Measurements from ENCODE around the gene SYT9.
"Not testable (repeated sequence)": the region's sequence is repeated elsewhere in the genome, so short reads cannot be mapped to it uniquely, and the experiment has no call there.

SYT9 gene

GRCh38 chr11:7512525-7513233 is 261.0 kb downstream of the SYT9 start:
- peak overlapping the region; percentile 90 for H3K4me3 ChIP-seq (ENCODE audit: low read length)
- peak overlapping the region; percentile 88 for H3K9ac ChIP-seq (ENCODE audit: low read length)
- no peaks in the 10 kb centered on the region for H3K36me3 ChIP-seq (ENCODE audit: control insufficient read depth, insufficient read depth, low read length, severe bottlenecking)
- no peak for DNase-seq (ENCODE audit: low read depth)
- peaks cover 30% of the 10 kb centered on the region for H3K4me1 ChIP-seq (ENCODE audit: control insufficient read depth, insufficient read depth, low read length)
- no peaks in the 10 kb centered on the region for H3K9me3 ChIP-seq (ENCODE audit: control insufficient read depth, low read length)
- H3K27me3 ChIP-seq (replicated peaks; ENCODE audit: control insufficient read depth, insufficient read depth, low read length) = no peaks in the 10 kb centered on the region

DNA sequence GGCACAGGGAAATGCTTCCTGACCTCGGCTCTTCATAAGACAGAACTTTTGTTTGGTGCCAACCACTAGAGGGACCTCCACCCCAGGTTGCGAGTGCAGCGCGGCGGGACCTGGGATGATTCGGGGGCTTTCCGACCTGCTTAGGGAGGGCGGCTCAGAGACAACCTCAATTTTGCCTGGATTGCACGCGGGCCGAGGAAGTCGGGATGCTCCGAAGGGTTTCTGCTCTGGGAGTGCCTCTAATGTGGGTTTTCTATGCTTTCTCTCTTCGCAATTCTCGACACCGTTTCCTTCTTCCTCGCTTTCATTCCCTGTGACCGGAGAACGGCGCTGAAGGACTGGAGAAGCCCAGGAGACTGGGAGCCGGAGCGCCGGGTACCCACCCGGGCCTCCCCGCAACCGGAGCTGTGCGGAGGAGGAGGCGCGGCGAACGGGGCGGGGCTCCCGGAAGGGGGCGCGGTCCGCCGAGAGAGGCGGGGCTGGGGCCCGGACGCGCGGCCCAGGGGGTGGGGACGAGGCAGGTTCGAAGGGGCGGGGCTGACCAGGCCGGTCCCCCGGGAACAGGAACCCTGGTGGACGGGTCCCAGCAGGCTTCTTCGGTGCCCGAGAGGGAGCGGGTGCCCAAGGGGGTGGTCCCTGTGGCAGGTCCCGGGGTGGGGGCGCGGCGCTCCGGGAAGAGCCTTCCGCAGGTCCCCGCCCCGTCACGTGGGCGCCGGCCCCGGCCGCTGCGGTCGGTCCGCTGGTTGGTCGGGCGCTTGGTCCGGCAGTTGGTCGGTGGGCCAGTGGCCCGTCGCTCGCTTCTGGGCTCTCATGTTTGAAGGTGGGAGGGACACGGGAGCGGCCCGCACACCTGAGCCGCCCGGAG is 261.8 kb downstream of the SYT9 start, which contains the start of gene PPFIBP2:
TSS of gene PPFIBP2 (plus strand) at position 766 of the 865 bp plus-strand sequence. CDS start 35,477 bp downstream, outside the sequence.
- H3K36me3 ChIP-seq (ENCODE audit: control insufficient read depth, insufficient read depth, low read length, severe bottlenecking) = no peaks in the 10 kb centered on the region
- no peaks in the 10 kb centered on the region for H3K27me3 ChIP-seq (replicated peaks; ENCODE audit: control insufficient read depth, insufficient read depth, low read length)
- peak; percentile 88 for DNase-seq (ENCODE audit: low read depth)
- H3K4me3 ChIP-seq (ENCODE audit: low read length) = peak within 1 kb of the TSS; percentile 90
- H3K9ac ChIP-seq (ENCODE audit: low read length) = peak within 1 kb of the TSS; percentile 88
- H3K4me1 ChIP-seq (ENCODE audit: control insufficient read depth, insufficient read depth, low read length) = peaks cover 30% of the 10 kb centered on the region
- no peaks in the 10 kb centered on the region for H3K9me3 ChIP-seq (ENCODE audit: control insufficient read depth, low read length)

DNA sequence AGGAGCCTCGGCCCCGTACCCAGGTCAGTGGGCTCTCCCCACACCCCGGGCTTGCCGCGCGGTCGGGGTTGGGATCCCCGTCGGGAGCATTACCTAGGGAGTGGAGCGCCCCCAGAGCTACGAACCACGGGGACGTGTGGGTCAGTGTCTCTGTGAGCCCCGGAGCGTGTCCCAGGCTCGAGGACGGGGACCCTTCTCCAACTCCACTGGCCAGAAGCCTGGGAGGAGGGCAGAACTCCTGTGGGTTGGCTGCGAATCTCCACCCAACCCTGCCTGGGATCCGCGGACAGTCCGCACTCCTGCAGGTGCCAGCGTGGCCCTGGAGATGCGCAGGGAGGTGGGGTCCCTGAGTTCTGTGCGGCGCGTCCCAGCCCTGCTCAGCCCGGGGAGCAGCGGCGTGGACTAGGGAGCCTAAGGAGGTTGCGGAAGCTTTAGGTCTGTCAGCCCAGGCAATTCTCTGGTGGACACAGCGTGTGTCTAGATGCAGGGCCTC is 262.4 kb downstream of the SYT9 start:
- peak overlapping the region; percentile 90 for H3K4me3 ChIP-seq (ENCODE audit: low read length)
- peaks cover 30% of the 10 kb centered on the region for H3K4me1 ChIP-seq (ENCODE audit: control insufficient read depth, insufficient read depth, low read length)
- no peaks in the 10 kb centered on the region for H3K9me3 ChIP-seq (ENCODE audit: control insufficient read depth, low read length)
- no peaks in the 10 kb centered on the region for H3K27me3 ChIP-seq (replicated peaks; ENCODE audit: control insufficient read depth, insufficient read depth, low read length)
- peak overlapping the region; percentile 88 for H3K9ac ChIP-seq (ENCODE audit: low read length)
- no peaks in the 10 kb centered on the region for H3K36me3 ChIP-seq (ENCODE audit: control insufficient read depth, insufficient read depth, low read length, severe bottlenecking)
- DNase-seq (ENCODE audit: low read depth) = peak; percentile 31

- H3K4me3 ChIP-seq (ENCODE audit: low read length) = no peak overlapping the region
- no peaks in the 10 kb centered on the region for H3K27me3 ChIP-seq (replicated peaks; ENCODE audit: control insufficient read depth, insufficient read depth, low read length)
- no peaks in the 10 kb centered on the region for H3K9me3 ChIP-seq (ENCODE audit: control insufficient read depth, low read length)
Measured at GRCh38 chr11:7515447-7515886, 263.8 kb downstream of the SYT9 start.

DNA sequence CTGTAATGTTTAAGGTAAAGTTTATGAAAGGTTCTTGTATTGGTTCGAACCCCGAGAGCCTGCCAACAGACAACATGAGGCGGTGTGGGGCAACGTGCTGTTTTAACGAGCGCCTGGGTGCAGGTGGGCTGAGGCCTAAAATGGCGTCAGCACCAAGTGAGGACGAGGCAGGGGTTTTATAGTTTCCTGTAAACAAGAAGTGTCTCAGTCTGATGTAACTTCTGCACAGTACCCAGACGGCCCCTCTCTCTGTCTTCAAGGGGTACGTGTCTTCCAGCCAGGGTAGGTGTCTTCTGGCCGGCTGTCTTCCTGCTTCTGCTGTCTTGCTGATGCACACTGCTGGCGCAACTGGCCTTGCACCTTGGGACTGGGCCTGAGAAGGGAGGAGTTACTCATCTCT is 264.8 kb downstream of the SYT9 start:
- H3K9me3 ChIP-seq (ENCODE audit: control insufficient read depth, low read length) = no peaks in the 10 kb centered on the region
- H3K4me1 ChIP-seq (ENCODE audit: control insufficient read depth, insufficient read depth, low read length) = peaks cover 37% of the 10 kb centered on the region
- no peaks in the 10 kb centered on the region for H3K36me3 ChIP-seq (ENCODE audit: control insufficient read depth, insufficient read depth, low read length, severe bottlenecking)
- no peak overlapping the region for H3K4me3 ChIP-seq (ENCODE audit: low read length)
- H3K9ac ChIP-seq (ENCODE audit: low read length) = no peak overlapping the region
- no peaks in the 10 kb centered on the region for H3K27me3 ChIP-seq (replicated peaks; ENCODE audit: control insufficient read depth, insufficient read depth, low read length)
- DNase-seq (ENCODE audit: low read depth) = no peak

More at GRCh38 chr11:7515447-7515886, 263.8 kb downstream of the SYT9 start:
- Histone ChIP-seq H3K36me3 (ENCODE audit: control insufficient read depth, insufficient read depth, low read length, severe bottlenecking) (no peaks in the 10 kb centered on the region), H3K9ac (ENCODE audit: low read length) (no peak overlapping the region), H3K4me1 (ENCODE audit: control insufficient read depth, insufficient read depth, low read length) (peaks cover 32% of the 10 kb centered on the region)
- DNase-seq (ENCODE audit: low read depth) = no peak

GRCh38 chr11:7517743-7518142 is 266.0 kb downstream of the SYT9 start:
- not testable (repeated sequence) for H3K4me3 ChIP-seq (ENCODE audit: low read length); H3K27me3 ChIP-seq (replicated peaks; ENCODE audit: control insufficient read depth, insufficient read depth, low read length); H3K9me3 ChIP-seq (ENCODE audit: control insufficient read depth, low read length); DNase-seq (ENCODE audit: low read depth); H3K9ac ChIP-seq (ENCODE audit: low read length); H3K36me3 ChIP-seq (ENCODE audit: control insufficient read depth, insufficient read depth, low read length, severe bottlenecking)
- H3K4me1 ChIP-seq (ENCODE audit: control insufficient read depth, insufficient read depth, low read length) = peaks cover 32% of the 10 kb centered on the region
